Measurements from ENCODE around the gene ASB16.

- TF ChIP-seq POLR2A (IDR thresholded peaks at IDR 0.05; ENCODE audit: low read depth, low read length) (no peak), POLR2AphosphoS5 (IDR thresholded peaks at IDR 0.05; ENCODE audit: low read depth, low read length) (no peak)
Observed at GRCh38 chr17:44170499-44171201, at the start of gene ASB16.
